DMS153 treated with DMSO at 0.1 percent for 48 hours (cell line): Measurements from ENCODE around the gene ZNF260.
"Not testable (repeated sequence)": the region's sequence is repeated elsewhere in the genome, so short reads cannot be mapped to it uniquely, and the experiment has no call there.

Source experiments
- DNase-seq: peaks from one replicate; lab custom pipeline; 2025; ENCODE audit not compliant: unreplicated experiment; lab: John Stamatoyannopoulos, UW

The ZNF260 gene

DNA sequence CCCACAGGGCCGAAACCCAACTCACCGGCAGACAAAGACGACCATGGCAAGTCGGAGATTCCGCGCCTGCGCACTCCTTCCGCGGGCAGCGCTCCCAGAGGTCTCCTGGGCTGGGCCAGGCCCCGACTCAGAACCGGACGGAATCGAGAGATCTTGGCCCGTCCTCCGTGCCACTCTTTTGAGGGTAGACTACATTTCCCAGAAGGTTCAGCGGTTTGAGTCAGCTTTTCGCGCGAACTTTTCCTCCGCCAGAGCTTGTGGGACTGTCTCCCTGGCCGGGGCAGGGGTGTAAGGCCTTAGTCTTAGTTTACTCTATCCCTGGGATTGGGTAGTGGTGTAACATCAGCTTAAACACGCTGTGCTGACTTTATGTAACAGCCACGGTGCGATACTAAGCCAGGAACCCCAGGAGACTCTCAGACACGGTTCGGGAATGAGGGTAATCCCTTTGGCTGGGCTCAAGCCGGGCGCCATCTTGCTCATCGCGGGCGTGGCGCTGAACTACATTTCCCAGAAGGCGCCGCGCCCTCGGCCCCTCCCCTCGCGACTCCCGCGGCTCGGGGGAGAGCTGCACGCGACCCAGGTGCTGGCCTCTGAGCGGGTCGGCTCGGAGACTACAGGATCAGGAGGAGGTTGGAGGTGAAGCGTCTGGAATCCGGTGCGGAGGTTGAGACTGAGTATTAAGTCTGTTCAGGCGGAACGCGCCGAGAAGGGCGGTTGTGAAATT lies at the start of gene ZNF260:
Gene ZNF260, minus strand, starts transcription at position 78 of the 727 bp plus-strand sequence. CDS start 13,033 bp downstream, outside the sequence.
- peak; percentile 97 for DNase-seq

- DNase-seq, result no peak
These were observed 49.4 kb upstream of the ZNF260 start for GRCh38 chr19:36577271-36577996.

DNA sequence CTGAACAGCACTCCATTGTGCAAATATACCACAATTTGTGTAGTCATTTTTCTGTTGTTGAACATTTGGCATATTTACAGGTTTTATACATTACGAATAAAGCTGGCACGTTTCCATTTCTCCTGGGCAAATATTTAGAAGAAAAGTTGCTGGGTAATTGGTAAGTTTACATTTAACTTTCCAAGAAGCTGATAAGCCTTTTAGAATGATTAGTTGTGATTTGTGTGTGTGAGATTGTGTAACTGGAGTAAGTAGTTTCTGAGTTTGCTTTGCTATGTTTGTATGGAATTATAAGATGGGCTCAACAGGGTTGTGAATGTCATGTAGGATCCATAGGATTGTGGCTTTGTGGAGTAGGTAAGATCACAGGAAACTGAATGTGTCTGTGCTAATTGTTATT lies 46.7 kb upstream of the ZNF260 start:
- DNase-seq, result no peak

DNA sequence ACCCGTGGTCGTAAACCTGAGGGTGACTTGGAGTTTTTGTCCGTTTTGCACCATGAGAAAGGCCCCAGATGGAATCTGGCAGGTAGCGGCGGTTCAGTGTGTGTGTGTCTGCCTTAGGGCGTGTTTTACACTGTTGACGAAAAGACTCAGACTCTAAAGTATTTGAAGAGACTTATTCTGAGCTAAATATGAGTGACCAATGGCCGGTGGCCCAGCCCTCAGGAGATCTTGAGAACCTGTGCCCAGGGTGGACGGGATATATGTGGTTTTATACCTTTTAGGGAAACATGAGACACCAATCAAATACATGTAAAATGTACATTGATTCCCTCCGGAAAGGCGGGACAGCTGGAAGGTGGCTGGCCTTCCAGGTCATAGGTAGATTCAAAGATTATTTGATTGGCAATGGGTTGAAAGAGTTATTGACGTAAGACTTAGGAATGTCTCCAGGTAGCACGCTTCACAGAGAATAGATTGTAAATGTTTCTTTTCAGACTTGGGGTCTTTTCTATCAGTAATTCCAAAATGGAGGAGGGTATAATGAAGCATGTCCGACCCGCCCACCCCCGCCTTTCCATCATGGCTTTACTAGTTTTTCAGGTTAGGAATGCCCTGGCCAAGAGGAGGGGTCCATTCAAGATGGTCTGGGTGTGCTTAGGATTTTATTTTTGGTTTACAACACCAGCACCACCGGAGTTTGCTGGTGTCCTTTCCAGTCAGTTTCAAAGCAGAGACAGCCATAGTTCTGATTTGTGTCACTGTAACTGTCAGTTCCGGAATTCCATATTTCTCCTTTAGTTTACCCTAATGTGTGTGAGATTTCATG lies 46.0 kb upstream of the ZNF260 start:
- no peak for DNase-seq

- DNase-seq, result peak; percentile 68
These were observed 45.2 kb upstream of the ZNF260 start, which contains the start of gene ZNF529 for GRCh38 chr19:36573020-36573894. ZNF529 (minus strand) TSS chr19:36573292; CDS start chr19:36572346, 946 bp downstream.

DNA sequence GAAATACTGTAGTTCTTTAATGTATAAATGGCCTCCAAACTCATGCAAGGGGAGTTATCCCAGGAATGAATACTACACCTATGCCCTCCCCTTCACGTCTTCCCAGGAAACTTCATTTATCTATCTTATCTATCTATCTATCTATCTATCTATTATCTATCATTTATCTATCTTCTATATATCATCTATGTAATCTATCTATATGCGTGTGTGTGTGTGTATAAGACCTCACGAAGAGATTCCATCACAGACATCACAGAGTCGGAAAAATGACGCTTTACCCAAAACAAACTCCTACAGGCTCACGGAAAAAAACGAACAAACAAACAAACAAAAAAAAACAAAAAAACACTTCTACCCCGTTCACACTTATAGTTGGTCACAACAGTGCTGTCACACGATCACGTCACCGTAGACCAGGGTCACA lies 44.5 kb upstream of the ZNF260 start:
- no peak for DNase-seq

DNA sequence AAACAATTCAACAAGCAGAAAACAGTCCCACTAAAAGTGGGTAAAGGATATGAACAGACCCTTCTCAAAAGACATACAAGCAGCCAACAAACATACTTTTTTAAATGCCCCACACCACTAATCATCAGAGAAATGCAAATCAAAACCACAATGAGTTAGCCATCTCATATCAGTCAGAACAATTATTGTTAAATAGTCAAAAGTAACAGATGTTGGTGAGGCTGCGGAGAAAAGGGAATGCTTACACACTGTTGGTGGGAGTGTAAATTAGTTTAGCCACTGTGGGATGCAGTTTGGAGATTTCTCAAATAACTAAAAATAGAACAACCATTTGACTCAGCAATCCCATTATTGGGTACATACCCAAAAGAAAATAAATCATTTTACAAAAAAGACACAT lies 36.3 kb upstream of the ZNF260 start:
- DNase-seq, result no peak

GRCh38 chr19:36547001-36547732 lies 19.1 kb upstream of the ZNF260 start:
- DNase-seq, result no peak

DNA sequence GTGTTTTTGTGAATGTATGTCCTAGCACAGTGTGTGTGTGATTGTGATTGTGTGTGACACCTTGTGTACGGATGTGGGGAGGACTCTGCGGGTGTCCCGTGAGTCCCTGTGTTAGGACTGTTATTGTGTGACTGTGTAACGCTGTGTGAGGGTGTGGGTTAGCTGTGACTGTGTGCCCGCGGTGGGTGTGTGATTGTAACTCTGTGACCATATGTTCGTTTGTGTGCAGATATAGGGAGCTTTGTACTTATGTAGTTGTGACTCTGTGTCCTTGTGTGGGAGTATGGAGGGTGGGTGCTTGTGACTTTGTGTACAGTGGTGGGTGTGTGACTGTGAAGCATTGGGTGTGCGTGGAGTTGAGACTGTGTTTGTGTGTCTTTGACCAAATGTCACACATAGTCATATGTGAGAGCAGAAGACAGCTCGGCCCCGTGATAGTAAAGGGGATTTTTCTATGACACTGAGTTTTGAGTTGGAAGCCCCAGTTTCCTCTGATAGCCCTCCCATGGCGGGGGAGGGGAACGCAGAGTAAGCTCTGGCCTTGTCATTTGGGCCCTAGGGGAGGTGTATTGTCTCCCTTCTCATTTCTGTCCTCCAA lies 949 bp upstream of the ZNF260 start:
- no peak for DNase-seq

GRCh38 chr19:36527873-36528193 lies 238 bp downstream of the ZNF260 start:
- DNase-seq, result no peak

- no peak for DNase-seq
These were observed 730 bp downstream of the ZNF260 start for GRCh38 chr19:36527341-36527740.

DNA sequence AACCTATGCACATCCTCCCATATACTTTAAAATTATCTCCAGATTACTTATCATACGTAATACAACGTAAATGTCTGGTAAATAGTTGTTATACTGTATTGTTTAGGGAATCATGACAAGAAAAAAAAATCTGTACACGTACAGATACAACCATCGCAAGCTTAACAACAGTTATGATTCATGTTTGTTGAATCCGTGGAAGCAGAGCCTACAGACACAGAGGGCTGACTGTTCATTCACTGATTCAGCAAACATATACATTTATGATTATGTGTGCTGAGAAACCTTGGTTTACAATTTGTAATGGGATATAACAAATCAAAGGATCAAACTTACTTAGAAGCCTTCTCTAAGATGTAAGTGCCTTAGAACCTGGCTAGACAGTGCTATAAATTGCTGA lies 1.5 kb downstream of the ZNF260 start:
- DNase-seq, result no peak

DNA sequence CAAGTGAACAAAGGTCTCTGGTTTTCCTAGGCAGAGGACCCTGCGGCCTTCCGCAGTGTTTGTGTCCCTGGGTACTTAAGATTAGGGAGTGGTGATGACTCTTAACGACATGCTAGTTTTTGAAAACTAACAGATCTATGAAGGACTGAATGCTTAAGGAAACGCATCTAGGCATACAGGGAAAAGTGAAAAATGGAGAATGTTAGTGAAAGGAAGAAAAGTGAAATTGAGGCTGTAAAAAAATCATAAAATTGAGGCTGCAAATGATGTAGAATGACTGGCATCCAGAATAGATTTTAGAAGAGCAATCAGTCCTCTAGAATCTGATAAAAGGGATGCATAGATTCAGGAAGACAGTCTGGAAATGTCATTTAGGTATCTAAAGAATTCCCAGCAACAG lies 3.5 kb downstream of the ZNF260 start:
- no peak for DNase-seq

DNA sequence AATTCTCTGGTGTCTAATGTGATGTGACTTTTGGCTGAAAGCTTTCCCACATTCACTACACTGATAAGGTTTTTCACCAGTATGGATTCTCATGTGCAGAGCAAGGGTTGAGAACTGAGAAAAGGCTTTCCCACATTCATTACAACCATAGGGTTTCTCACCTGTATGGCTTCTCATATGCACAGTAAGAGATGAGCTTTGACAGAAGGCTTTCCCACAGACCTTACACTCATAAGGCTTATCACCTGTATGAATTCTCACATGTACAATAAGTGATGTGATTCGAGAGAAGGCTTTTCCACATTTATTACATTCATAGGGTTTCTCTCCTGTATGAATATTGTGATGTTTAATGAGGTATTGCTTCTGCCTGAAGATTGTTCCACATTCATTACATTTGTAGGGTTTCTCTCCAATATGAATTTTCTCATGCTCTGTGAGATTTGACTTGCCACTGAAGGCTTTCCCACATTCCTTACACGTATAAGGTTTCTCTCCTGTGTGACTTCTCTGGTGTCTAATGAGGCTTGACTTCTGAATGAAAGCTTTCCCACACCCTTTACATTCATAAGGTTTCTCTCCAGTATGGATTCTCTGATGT lies 14.0 kb downstream of the ZNF260 start:
- DNase-seq, result no peak

- DNase-seq, result no peak
These were observed 19.7 kb downstream of the ZNF260 start for GRCh38 chr19:36508325-36508724.

GRCh38 chr19:36501973-36502372 lies 26.1 kb downstream of the ZNF260 start:
- no peak for DNase-seq

DNA sequence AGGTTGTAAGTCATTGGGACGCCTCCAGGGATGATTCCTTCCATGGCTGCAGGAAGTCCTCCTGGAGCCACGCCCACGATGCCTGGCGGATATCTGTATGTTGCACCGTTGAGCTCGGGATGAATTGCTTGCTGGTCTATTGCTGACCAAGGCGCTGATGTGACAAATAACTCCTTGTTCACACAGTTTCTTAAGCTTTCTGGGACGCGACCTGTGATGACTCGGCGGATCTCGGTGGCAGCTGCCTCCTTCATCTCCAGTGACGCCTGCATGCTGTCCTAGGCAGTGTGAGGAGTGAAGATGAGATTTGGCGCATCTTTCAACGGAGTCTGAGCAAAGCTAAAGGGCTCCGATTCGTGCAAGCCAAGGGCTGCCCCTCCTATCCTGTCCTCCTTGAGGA lies 31.1 kb downstream of the ZNF260 start:
- no peak for DNase-seq

- DNase-seq, result not testable (repeated sequence)
These were observed 35.2 kb downstream of the ZNF260 start for GRCh38 chr19:36492689-36493453.
